Stimulated activated CD4-positive, alpha-beta T cell treated with anti-CD3 and anti-CD28 coated beads, TNF-alpha, amount 100 ng/mL, for 4 hours (primary cell): Measurements from ENCODE around the gene BLACAT1.
A peak's percentile ranks its signal among the peaks of the same experiment; 100 is the strongest.

Experiments used
- DNase-seq, 3 experiments: peaks; one replicate each; pipeline ENCODE4 v3.0.0-alpha.2; 2020; ENCODE audit warnings: low read depth in 3 of 3

The BLACAT1 gene

GRCh38 chr1:205455581-205456382, at the start of gene BLACAT1:
Gene BLACAT1 (minus strand): TSS chr1:205456045.
- no peak for DNase-seq

- no peak for DNase-seq
These were observed 49.4 kb upstream of the BLACAT1 start for GRCh38 chr1:205505076-205505729.

DNA sequence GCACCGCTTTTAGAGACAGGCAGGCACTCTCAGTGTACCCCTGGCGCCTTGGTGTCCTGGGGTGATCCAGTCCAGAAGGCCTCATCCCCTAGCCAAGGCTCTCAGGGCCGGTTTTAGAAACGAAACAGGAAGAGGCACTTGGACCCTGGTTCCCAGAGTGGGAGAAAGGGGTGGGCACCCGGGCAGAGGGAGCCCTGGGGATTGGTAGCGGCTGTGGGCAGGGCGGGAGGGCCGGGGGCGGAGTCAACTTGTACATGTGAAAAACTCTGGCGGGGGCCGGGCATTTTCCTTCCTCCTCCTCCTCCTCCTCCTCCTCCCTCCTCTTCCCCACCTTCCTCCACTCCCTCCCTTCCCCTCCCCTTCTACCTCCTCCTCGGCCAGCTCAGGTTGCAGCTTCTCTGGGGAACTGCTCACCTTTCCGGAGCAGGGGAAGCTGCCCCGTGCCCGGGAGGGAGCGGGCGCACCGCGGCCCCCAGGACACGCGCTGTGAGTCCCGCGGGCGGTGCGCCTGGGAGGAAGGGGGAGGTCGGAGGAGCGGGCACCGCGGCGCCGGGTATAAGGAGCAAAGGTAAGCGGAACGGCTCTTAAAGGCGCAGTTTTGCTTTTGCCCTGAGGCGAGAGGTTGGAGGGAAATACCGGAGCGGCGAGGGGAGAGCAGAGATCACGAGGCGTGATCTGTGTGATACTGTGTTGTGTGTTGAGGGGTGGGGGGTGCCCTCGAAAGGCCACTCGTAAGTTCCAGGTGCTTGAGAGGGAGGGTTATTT, 48.6 kb upstream of the BLACAT1 start, which contains the start of gene CDK18:
Gene CDK18 (plus strand): TSS at position 359 of the 765 bp plus-strand sequence. CDS start 18,499 bp downstream, outside the sequence.
- DNase-seq, result peak in 2 of 3 experiments; percentile 23 to 32

DNA sequence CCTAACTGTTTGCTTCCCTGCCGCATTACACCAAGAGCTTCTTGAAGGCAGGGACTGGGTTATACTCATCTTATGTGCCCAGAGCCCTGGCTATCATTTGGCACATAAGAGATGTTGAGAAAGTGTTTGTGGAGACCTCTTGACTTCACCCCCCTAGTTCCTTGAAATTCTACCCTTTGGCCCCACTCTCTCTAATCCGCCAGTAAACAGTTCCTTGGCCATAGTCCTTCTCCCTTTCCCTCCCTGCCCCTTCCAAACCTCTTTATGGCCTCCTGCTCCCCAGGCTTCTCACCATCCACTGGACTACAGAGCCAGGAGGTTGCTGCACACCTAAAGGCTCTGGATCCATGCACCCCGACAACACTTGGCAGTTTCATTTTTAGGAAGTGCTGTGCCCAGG, 47.1 kb upstream of the BLACAT1 start:
- DNase-seq, result no peak

DNA sequence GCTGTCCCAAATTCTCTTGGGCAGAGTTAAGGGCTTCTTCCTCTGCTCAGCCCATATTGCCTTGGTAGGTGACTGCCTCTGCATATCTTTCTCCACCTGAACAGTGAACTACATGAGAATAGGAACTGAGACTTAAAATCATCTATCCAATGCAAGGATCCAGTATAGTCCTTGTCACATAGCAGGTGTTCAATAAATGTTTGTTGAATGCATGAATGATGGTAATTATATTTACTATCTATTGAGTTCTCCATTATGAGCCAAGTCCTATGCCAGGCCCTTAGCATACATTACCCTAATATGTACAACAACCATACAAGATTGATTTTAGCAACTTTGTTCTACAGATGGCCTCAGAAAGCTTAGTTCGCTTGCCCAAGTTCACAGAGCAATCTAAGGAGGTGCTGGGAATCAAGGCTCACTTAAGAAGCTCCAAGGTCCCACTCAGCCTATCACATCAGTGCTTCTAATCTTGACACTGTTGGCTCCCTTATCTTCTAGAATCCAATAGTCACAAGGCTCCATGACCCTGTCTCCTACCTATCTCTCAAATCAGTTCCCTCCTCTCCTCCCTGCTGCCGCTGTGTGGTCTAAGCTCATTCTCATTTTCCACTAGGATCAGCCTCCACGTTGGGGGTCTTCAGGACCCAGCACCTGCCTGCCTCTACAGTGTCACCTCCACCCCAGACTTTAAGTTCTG, 46.4 kb upstream of the BLACAT1 start:
- no peak for DNase-seq

DNA sequence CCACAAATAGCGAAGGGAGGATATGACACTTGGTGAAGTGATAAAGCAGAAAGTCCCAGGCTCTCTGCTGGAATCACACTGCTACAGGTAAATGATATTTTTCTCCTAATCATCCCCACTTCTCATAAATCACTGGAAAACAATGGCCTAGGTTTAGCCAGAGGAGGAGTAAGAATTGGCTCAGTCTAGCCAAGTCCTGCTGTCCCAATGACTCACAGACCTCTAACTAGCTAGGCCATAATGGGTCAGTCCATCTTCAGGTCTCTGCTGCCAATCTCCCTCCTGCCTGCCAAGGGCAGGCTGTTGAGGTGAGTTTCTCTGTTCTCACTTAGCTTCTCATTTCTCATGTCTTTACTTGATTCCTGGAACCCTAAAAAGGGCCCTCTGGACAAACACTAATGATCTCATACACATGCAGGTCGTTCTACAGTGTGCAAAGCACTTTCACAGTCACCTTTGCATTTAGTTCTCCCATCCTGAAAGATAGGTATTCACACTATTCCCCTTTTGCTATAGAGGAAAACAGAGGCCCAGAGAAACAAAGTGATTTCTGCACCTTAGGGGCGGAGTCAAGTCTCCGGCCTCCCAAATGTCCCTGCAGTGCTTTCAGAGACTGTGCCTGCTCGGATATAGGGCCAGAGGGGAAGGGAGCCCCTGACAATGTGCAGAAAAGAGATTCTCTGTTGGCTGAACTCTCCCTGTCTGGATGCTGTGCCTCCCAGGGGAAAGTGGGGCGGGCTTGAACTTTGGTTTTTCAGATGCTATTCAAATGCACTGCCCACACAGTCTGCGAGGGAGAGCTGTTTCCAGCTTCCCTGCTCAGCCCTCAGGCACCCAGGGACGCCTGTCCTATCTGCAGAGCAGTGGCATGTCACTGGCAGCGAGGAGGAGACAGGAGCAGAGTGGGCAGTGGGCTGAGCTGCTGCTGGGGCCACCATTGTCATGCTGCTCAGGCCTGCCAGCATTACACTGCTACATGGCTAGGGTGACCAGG, 44.7 kb upstream of the BLACAT1 start:
- no peak for DNase-seq

DNA sequence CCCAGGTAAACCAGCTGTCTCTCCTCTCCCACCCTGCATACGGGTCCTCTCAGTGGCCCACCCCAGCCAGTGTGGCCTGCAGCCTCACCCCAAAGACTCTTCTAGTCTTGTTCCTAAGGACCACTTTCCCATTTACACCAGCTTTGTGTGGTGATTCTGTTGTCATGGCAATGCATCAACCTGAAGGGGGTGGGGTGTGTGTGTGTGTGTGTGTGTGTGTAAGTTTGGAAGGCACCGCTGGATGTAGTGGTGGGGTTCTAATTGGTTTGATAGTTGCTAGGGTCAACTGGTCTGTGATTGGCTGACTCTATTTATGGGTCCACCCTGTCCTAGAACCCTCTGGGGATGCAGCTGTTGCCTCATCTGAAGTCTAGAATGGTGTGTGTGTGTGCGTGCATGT, 43.9 kb upstream of the BLACAT1 start:
- no peak for DNase-seq

DNA sequence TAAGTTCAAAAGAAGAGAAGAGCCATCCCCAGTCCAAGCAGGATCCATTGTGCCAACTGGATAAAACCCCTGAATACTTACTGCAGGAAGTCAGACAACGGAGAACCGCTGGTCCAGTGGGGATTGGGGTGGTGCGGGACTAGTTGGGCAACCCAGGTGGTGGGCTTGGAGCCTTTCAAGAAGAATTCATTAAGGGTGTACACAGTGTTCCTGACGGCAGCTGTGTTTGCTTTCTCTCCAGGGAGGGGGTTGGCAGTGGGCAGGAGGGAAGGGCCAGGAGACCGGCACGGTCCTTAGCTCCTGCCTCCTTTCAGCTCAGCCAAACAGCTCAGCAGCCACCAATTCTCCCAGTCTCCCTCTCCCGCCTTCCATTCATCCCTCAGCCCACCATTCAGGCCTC, 41.5 kb upstream of the BLACAT1 start:
- no peak for DNase-seq

- DNase-seq, result no peak
These were observed 40.8 kb upstream of the BLACAT1 start for GRCh38 chr1:205496661-205497060.

- DNase-seq, result no peak
These were observed 39.5 kb upstream of the BLACAT1 start for GRCh38 chr1:205495237-205495823.

GRCh38 chr1:205494115-205494514, 38.3 kb upstream of the BLACAT1 start:
- no peak for DNase-seq

DNA sequence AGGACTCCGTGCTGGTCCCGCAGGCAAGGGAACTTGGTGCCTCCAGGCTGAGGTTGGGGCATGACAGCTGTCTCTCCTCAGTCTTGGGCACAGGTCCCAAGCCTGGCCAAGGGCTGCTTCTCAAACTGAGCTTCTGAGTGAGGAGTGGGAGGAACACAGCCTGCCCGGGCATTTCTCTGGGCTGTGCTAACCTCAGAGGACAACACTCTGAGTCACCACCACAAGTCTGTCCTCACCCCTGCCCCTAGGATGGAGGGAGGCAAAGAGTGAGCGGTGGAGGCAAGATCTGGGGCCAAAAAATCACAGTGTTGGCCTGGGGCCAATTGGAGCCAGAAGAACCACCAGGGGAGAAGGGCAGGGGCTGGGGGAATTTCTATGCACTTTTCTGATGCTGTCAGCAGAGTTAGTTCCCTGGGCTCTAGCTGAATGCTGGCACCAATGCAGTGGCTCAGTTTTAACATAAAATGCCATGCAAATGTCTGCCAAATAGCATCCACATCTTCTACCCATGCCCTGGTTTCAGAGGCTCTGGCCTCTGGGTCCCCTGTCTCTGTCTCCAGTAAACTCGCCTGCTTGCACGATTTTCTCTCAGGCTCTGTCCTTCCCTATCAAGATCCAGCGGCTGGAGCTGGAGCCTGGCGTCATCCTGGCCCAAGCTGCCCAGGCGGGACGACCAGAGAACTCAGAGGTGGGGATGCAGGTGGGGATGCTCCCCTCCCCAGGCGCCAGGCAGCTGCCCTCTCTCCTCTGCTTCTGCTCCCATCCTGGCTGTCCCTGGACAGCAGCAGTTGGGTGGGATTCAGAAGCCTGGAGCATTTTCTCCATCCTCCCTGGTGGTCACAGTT, 37.6 kb upstream of the BLACAT1 start:
- DNase-seq, result no peak

DNA sequence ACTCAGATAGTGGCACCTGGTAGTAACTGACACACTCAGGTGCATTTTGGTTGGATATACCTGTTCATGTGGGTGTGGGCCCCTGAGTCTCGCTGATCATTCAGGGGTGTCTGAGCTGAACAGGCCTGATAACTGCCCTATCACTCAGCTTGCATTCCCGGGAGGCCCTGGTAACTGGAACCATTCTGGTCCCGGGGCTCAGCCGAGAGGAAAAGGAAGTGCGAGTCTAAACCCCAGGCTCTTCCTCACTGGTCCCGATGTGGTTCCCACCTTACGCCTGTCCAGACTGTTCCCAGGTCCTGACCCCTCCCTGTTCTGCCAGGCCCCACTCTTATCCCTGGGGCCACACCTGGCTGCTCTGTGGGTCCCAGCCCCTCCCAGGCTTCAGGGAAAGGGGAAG, 36.9 kb upstream of the BLACAT1 start:
- DNase-seq, result no peak

DNA sequence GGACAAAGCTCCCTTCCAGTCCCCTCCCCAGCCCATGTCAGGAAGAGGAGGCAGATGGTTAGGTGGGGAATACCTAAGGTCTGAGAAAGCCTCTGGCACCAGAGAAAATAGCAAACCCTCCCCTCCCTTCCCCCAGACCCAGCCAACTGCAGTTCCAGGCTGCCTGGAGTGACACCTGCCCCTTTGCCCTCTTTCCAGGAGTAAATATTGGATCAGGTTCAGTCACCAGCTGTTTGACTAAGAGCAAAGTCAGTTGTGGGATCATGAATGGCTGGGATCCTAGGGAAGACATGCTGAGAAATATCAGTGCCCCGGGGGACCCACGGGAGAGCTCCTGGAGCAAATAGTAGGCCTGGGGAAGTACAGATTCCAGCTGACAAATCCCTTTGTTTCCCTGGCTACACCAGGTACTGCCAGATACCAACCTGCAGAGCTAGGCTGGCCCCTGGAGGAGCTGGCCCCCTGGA, 36.4 kb upstream of the BLACAT1 start:
- no peak for DNase-seq

- DNase-seq, result no peak
These were observed 35.9 kb upstream of the BLACAT1 start for GRCh38 chr1:205491794-205492193.

DNA sequence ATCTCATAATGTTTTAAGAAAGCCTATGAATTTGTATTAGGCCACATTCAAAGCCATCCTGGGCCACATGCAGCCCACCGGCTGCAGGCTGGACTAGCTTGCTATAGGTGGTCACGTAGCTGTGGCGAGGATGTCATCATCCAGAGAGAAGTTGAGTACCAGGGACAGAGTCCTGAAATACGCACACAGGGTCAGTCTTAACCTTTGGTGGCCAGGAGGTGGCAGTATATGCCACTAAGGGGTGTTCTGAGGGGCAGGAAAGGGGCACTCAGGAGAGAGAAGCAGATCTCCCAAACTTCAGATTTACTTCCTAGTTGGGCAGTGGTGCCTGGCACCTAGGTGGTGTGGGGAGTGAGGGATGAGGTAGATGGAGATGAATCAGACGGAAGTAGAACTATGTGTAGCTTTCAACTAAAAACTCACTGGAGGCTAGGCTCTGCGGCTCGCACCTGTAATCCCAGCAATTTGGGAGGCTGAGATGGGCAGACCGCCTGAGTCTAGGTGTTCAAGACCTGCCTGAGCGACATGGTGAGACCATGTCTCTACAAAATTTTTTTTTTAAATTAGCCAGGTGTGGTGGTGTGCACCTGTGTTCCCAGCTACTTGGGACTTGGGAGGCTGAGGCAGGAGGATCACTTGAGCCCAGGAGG, 32.4 kb upstream of the BLACAT1 start:
- peak in 1 of 3 experiments; percentile 4 for DNase-seq

DNA sequence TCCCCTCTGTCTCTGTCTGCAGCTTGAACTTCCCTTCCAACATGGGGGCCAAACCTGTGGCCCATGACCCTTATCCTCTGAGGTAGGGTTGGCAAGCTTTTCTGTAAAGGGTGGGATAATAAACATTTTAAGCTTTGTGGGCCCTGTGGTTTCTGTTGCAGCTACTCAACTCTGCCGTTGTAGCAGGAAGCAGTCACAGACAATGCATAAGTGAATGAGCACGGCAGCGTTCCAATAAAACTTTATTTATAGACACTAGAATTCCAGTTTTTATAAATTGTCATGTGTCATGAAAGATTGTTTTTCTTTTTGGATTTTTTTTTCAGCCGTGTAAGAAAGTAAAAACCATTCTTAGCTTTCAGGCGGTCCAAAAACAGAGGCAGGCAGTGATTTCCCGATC, 30.4 kb upstream of the BLACAT1 start:
- DNase-seq, result no peak
